BE2C (cell line): ENCODE results near the gene RTN4RL1.
A peak's percentile ranks its signal among the peaks of the same experiment; 100 is the strongest.

Source experiments
- DNase-seq: peaks from one replicate; pipeline ENCODE4 v3.0.0-alpha.2; 2020
- H3K27me3 ChIP-seq: fragments of 250-450 bp; sonication (Bioruptor Pico); 2 replicates; pipeline ENCODE4 v1.5.1; 2020; ENCODE audit warnings: mild to moderate bottlenecking
- H3K36me3 ChIP-seq: fragments of 250-450 bp; sonication (Bioruptor Pico); 2 replicates; pipeline ENCODE4 v1.5.1; 2020; ENCODE audit warnings: mild to moderate bottlenecking
- H3K4me1 ChIP-seq: fragments of 250-450 bp; sonication (Bioruptor Pico); 2 replicates; pipeline ENCODE4 v1.5.1; 2020
- H3K4me3 ChIP-seq: 2 replicates; pipeline ENCODE4 v1.5.1; 2011; ENCODE audit warnings: low read depth, low read length
- H3K9me3 ChIP-seq: fragments of 250-450 bp; sonication (Bioruptor Pico); 2 replicates; pipeline ENCODE4 v1.5.1; 2020
- CTCF ChIP-seq: IDR thresholded peaks from 2 replicates; pipeline ENCODE4 v1.5.1; 2012; ENCODE audit warnings: mild to moderate bottlenecking, low read depth, low read length

RTN4RL1 gene

GRCh38 chr17:2068519-2069051 is 43.5 kb upstream of the RTN4RL1 start:
- Histone ChIP-seq H3K36me3 (no peaks in the 10 kb centered on the region; the same call in 1 of the 2 replicates), H3K27me3 (no peaks in the 10 kb centered on the region), H3K4me3 (no peak overlapping the region), H3K9me3 (no peaks in the 10 kb centered on the region), H3K4me1 (peaks cover 5% of the 10 kb centered on the region)
- no peak for TF ChIP-seq CTCF
- peak; percentile 62 for DNase-seq

GRCh38 chr17:2068031-2068518 is 42.9 kb upstream of the RTN4RL1 start:
- Histone ChIP-seq H3K4me3 (no peak overlapping the region), H3K9me3 (no peaks in the 10 kb centered on the region), H3K4me1 (peaks cover 5% of the 10 kb centered on the region), H3K27me3 (no peaks in the 10 kb centered on the region), H3K36me3 (no peaks in the 10 kb centered on the region; the same call in 1 of the 2 replicates)
- no peak for TF ChIP-seq CTCF
- no peak for DNase-seq

- DNase-seq: no peak
- no peaks in the 10 kb centered on the region for H3K9me3 ChIP-seq
- TF ChIP-seq CTCF: no peak
- H3K36me3 ChIP-seq: no peaks in the 10 kb centered on the region; the same call in 1 of the 2 replicates
- H3K4me1 ChIP-seq: peaks cover 5% of the 10 kb centered on the region
- no peak overlapping the region for H3K4me3 ChIP-seq
- H3K27me3 ChIP-seq: no peaks in the 10 kb centered on the region
Measured at GRCh38 chr17:2067608-2068024, 42.5 kb upstream of the RTN4RL1 start.

GRCh38 chr17:2067048-2067561 is 42.0 kb upstream of the RTN4RL1 start:
- no peak for DNase-seq
- TF ChIP-seq CTCF: no peak
- Histone ChIP-seq H3K4me1 (peaks cover 5% of the 10 kb centered on the region), H3K9me3 (no peaks in the 10 kb centered on the region), H3K36me3 (no peaks in the 10 kb centered on the region; the same call in 1 of the 2 replicates), H3K27me3 (no peaks in the 10 kb centered on the region), H3K4me3 (no peak overlapping the region)

- DNase-seq: no peak
- Histone ChIP-seq H3K27me3 (no peaks in the 10 kb centered on the region), H3K36me3 (no peaks in the 10 kb centered on the region; the same call in 1 of the 2 replicates), H3K4me3 (no peak overlapping the region), H3K9me3 (no peaks in the 10 kb centered on the region), H3K4me1 (peaks cover 5% of the 10 kb centered on the region)
- no peak for TF ChIP-seq CTCF
Measured at GRCh38 chr17:2065949-2066400, 40.8 kb upstream of the RTN4RL1 start.
